ENCODE measurements around the gene OCRL.

Gene OCRL

GRCh38 chrX:129540068-129540653 lies at the start of gene OCRL:
OCRL (plus strand) TSS chrX:129540259; CDS start chrX:129540440, 181 bp downstream.
- no peak for DNase-seq (ENCODE audit: low read depth, low spot score)

GRCh38 chrX:129490330-129490729 lies 49.7 kb upstream of the OCRL start:
- DNase-seq (ENCODE audit: low read depth, low spot score): no peak

- no peak for DNase-seq (ENCODE audit: low read depth, low spot score)
Measured at GRCh38 chrX:129493643-129494042, 46.4 kb upstream of the OCRL start.

- no peak for DNase-seq (ENCODE audit: low read depth, low spot score)
Measured at GRCh38 chrX:129494887-129495286, 45.2 kb upstream of the OCRL start.

GRCh38 chrX:129495900-129496299 lies 44.2 kb upstream of the OCRL start:
- DNase-seq (ENCODE audit: low read depth, low spot score): no peak

GRCh38 chrX:129496625-129497024 lies 43.4 kb upstream of the OCRL start:
- no peak for DNase-seq (ENCODE audit: low read depth, low spot score)

GRCh38 chrX:129497146-129497843 lies 42.8 kb upstream of the OCRL start:
- no peak for DNase-seq (ENCODE audit: low read depth, low spot score)

GRCh38 chrX:129510331-129510730 lies 29.7 kb upstream of the OCRL start:
- DNase-seq (ENCODE audit: low read depth, low spot score): no peak

- no peak for DNase-seq (ENCODE audit: low read depth, low spot score)
Measured at GRCh38 chrX:129511689-129512088, 28.4 kb upstream of the OCRL start.

GRCh38 chrX:129512409-129512808 lies 27.6 kb upstream of the OCRL start:
- no peak for DNase-seq (ENCODE audit: low read depth, low spot score)

GRCh38 chrX:129516402-129516801 lies 23.7 kb upstream of the OCRL start:
- no peak for DNase-seq (ENCODE audit: low read depth, low spot score)

GRCh38 chrX:129520151-129520550 lies 19.9 kb upstream of the OCRL start:
- DNase-seq (ENCODE audit: low read depth, low spot score): no peak

GRCh38 chrX:129522184-129523078 lies 17.6 kb upstream of the OCRL start:
- no peak for DNase-seq (ENCODE audit: low read depth, low spot score)

- DNase-seq (ENCODE audit: low read depth, low spot score): no peak
Measured at GRCh38 chrX:129523079-129523911, 16.8 kb upstream of the OCRL start, which contains the start of gene SMARCA1. SMARCA1 (minus strand) TSS chrX:129523490; CDS start chrX:129523370, 120 bp downstream.

- no peak for DNase-seq (ENCODE audit: low read depth, low spot score)
Measured at GRCh38 chrX:129524250-129524850, 15.7 kb upstream of the OCRL start.

- no peak for DNase-seq (ENCODE audit: low read depth, low spot score)
Measured at GRCh38 chrX:129525162-129525561, 14.9 kb upstream of the OCRL start.

- DNase-seq (ENCODE audit: low read depth, low spot score): no peak
Measured at GRCh38 chrX:129525896-129526295, 14.2 kb upstream of the OCRL start.

GRCh38 chrX:129529685-129530281 lies 10.3 kb upstream of the OCRL start:
- DNase-seq (ENCODE audit: low read depth, low spot score): no peak

GRCh38 chrX:129530410-129530809 lies 9.6 kb upstream of the OCRL start:
- no peak for DNase-seq (ENCODE audit: low read depth, low spot score)

GRCh38 chrX:129531132-129531531 lies 8.9 kb upstream of the OCRL start:
- no peak for DNase-seq (ENCODE audit: low read depth, low spot score)

Data from smooth muscle cell of the brain vasculature (primary cell).